GM18526 (cell line): ENCODE measurements around the gene NKX2-1.

Source experiments
- POLR2A ChIP-seq: IDR thresholded peaks from 3 replicates; pipeline ENCODE4 v1.6.1; 2011; ENCODE audit not compliant: insufficient read length; ENCODE audit errors: extremely low read depth

NKX2-1 gene

DNA sequence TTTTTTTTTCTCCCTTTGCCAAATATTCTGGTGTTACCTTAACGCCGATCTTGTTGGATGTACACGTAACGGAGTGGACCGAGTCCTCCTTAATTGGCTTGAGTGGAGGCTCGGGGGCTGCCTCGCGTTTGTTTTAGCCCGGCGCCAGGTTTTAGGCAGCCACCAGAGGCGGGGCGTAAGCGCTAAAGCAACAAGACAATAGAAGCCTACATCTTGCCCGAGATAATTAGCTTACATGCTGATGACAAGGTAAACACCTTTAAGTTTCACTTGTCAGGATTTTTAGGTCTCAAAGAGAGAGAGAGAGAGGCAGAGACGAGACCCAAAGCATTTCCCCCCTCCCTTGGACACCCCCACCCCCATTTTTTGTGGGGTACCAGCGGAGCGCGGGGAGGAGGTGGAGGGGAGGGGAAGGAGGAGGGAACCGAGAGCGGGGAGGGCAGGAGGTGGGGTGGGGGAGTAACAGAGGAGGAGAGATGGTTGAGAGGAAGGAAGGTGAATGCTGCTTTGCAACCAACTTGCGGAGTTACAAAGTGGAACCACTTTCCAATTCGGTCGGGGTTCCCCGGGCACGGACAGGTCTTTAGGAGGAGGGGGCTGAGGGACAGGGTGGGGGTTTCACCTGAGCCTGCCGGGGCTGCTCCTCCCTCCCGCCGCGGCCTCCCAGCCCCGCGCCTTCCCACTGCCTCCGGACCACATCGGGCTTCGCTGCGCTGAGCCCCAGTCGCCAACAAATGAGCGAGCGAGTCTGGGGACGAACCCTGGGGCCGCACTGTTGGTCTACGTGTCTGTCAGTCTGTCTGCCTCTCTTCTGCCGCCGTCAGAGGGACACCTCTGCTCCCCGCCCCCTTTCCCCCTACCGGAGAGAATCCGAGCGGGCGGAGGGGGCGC, at the start of gene NKX2-1:
Gene NKX2-1, minus strand, starts transcription at position 802 of the 891 bp plus-strand sequence. Its CDS starts 103 bp downstream, at position 699.
- no peak for TF ChIP-seq POLR2A

DNA sequence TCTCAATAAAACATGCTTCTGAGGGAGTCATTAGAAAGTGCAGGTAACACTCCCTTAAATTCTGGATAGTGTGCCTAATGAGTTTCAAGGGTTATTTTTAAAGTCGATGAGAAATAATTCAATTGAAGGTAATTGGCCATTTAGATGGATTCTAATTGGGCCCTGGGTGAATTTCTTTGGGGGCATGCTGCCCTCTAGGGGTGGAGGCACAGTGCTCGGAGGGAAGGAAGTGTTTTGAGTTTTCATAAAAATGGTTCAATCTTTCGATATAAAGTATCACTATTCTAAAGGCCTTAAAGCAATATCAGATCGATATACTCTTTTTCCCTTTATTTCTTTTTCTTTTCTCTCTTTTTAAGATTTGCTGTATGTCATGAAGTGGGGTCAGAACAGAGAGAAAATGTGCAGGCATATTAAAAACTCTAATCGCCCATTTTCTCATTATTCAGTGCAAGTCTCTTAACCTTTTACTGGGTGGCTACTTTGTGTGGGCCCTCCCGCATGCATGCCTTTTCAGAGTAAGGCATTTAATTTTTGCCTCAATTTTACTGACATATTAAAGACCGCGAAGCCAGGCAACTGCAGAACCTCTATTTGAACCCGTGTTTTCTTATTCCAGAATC, 36.9 kb upstream of the NKX2-1 start:
- no peak for TF ChIP-seq POLR2A

DNA sequence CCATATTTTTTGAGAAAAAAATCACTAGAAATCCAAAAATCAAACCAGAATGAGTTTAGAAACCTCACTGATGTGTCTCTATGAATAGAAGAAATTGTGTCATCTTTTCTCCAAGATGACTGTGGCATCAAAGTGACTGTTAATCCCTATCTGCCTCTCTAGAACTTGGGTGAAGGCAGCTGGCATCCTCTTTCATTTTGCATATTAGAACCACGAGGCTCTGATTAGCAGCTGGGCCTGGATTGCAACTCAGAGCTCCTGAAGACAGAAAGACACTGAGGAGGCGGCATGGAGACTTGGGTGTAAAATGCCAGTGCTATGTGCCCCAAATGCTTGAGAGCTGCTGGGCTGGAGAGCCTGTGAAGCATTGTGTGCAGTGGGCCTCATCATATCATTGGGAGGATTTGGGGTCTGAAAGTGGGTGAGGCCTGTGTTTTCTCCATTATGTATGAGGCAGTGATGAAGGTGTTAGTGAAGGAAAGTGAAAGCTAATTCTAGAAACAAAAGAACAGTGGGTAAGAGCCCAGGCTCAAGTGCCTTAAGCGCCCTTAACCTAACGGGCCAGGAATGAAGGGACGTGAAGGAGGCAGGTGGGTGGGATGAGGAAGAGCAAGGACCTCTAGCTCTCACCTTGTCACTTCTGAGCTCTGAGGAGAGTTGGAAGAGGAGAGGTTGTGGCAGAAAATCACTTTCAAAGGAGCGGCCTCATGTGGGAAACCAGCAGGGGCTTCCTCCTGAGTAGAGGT, 36.1 kb upstream of the NKX2-1 start:
- no peak for TF ChIP-seq POLR2A

- no peak for TF ChIP-seq POLR2A
Observed at GRCh38 chr14:36553656-36554260, 33.7 kb upstream of the NKX2-1 start.

- TF ChIP-seq POLR2A: no peak
Observed at GRCh38 chr14:36550899-36551298, 30.9 kb upstream of the NKX2-1 start.

DNA sequence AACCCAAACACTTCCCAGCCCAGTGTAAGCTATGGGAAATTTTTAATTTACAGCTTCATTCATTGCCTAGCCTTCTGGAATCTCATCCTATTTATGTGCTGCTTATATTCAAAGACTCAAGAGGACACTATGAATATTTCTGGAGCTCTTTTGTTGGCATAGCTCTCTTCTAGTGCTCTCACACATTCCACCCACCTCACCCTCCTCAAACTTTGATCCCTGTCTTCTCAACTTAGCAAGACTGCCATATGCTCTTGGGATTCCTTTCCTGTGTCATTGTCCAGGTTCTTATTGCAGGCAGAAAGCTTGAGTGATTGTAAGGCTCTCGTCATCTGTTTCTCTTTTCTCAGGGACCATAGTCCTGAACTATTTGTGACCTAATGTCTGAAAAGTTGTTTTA, 18.0 kb upstream of the NKX2-1 start:
- TF ChIP-seq POLR2A: no peak

DNA sequence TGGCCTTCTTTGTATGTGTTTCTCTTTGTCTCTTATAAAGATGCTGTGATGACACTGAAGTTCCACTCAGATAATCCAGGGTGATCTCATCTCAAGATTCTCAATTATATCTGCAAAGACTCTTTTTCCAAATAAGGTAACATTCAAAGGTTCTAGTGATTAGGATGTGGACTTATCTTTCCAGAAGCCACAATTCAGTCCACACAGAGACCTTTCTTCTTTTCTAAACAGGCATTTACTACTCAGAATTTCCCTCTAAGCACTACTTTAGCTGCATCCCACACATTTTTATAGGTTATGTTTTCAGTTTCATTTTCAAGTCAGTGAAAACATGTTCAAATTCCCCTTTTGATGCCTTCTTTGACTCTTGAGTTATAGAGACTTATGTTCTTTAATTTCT, 9.0 kb upstream of the NKX2-1 start:
- TF ChIP-seq POLR2A: no peak

DNA sequence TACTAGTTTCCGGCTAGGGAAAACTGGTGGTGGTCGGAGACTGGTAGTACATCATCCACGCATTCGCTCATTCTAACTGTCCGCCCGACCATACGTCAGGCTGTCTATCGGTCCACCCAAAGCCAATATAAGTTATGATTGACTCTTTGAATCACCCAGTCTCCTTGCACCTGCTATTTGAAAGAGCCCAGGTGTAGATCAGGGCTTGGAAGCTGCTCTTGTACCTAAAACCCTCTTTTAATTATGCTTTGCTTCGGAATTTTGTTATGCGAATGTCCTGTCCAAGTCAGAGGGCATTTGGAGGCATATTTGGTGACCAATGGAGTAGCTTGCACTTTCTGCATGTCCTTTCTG, 5.7 kb upstream of the NKX2-1 start:
- no peak for TF ChIP-seq POLR2A

GRCh38 chr14:36524874-36525745, 5.1 kb upstream of the NKX2-1 start:
- no peak for TF ChIP-seq POLR2A

DNA sequence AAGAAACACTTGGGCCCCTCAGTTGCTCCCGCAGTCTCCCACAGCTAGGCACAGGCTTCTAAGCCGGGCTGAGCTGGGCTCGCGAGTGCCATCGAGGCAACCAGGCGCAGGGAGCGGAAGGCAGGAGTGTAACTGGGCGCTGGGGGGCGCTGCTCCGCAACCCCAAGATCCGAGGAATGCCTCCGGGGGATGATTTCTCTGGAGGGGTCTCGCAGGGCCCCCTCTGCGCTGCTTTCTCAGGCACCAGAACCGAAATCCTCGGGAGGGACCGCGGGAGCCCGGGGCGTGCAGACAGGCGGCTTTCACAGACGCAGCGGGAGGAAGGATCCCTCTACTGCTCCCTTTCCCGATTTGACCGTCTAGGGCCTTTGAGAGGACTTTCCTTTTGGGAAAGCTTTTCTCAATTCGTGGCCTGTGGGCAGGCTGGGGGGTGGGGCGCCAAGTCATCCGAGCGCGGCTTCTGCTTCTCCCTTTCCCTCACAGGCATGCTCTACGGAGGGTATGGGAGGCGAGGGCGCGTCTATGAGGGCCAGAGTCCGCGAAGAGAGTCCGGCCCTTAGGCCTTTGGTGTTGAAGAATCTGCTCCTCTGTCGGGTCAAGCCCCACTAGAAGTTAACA, 4.3 kb upstream of the NKX2-1 start:
- TF ChIP-seq POLR2A: no peak

DNA sequence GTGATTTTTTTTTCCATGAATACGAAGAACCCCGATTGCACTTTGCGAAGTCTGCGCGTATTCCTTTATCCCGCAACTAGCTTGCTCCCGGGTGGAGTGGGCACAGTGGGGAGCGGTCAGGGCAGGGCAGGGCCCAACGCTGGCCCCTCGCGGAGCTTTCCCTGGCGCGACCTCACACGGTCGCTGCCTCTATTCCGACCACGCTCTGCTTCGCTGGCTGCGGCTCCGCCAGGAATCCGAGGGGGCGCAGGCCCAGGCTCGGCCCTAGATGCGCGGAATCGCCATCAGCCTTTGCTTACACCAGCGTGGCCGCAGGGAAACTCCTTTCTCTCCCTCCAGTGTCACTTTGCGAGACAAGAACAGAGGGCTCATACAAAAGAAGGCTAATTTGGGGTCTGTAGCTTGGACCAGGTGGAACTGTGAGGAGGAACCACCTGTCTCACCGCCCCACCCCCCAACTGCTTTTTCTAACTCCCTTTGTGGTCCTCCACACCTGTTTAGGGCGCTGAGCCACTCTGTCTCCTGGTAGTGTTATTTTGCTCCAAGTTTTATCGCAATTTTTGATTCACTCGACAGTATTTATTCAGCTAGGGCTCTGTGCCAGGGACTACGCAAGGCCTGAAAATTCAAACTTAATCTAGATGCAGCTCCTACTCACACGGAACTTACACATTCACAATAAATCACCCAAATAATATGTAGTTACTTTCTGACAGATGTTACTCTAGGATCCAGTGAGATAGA, 3.1 kb upstream of the NKX2-1 start:
- no peak for TF ChIP-seq POLR2A

GRCh38 chr14:36522347-36522971, 2.4 kb upstream of the NKX2-1 start:
- TF ChIP-seq POLR2A: no peak
